Endothelial cell of umbilical vein (primary cell): ENCODE results near the gene PYCR2. TPM values are rescaled to one million over a fixed set of nuclear protein-coding genes. Genes with fewer than 3 reads are reported as not detected.

Source experiments
- BruUV-seq: library from RNA; stranded (reverse); fragments of 400-500 nt; replicated peaks from 2 replicates; lab custom pipeline; 2021; lab: Mats Ljungman, UMichigan
- CTCF ChIA-PET: fragments of 300-600, 350-600 bp; sonication (Branson Sonifier 250); formaldehyde crosslinking; loops from one replicate; lab custom pipeline; 2021; ENCODE audit warnings: antibody characterized with exemption, inconsistent platforms; lab: Charles Lee
- POLR2A ChIA-PET: fragments of 300-600, 350-600 bp; sonication (Branson Sonifier 250); formaldehyde crosslinking; loops from one replicate; lab custom pipeline; 2021; ENCODE audit warnings: antibody characterized with exemption, inconsistent platforms; lab: Charles Lee
- DNase-seq: peaks from one replicate; pipeline ENCODE4 v3.0.0-alpha.2; 2011; ENCODE audit warnings: low read depth, low spot score
- FAIRE-seq: peaks from 2 replicates; lab custom pipeline; 2011; peaks lifted over from hg19 to GRCh38; lab: Jason Lieb, UNC
- H2AFZ ChIP-seq: 2 replicates; pipeline ENCODE4 v1.6.0; 2012; ENCODE audit warnings: low read depth, low read length, control low read depth, inconsistent platforms
- H3K27ac ChIP-seq: 2 replicates; pipeline ENCODE4 v1.5.1; 2011; ENCODE audit warnings: low read depth, mild to moderate bottlenecking, control low read depth, low read length, moderate library complexity; ENCODE audit not compliant: insufficient read depth
- H3K27me3 ChIP-seq, 2 experiments: 2 replicates each; pipeline versions ENCODE4 v1.6.0 to v1.6.1; 2011; ENCODE audit warnings: low read length in 2 of 2, mixed read lengths in 1 of 2; ENCODE audit not compliant: control insufficient read depth in 2 of 2, insufficient read depth in 2 of 2
- H3K36me3 ChIP-seq, 2 experiments: 2 replicates in 1 of 2; 3 replicates in 1 of 2; pipeline ENCODE4 v1.5.1; 2011; ENCODE audit warnings: low read length in 2 of 2, mild to moderate bottlenecking in 1 of 2, moderate library complexity in 1 of 2; ENCODE audit not compliant: control insufficient read depth in 2 of 2, insufficient read depth in 2 of 2; ENCODE audit errors: extremely low read depth in 1 of 2
- H3K4me1 ChIP-seq: 3 replicates; pipeline ENCODE4 v1.5.1; 2011; ENCODE audit warnings: mild to moderate bottlenecking, low read length; ENCODE audit not compliant: control insufficient read depth, insufficient read depth; ENCODE audit errors: extremely low read depth
- H3K4me2 ChIP-seq: 2 replicates; pipeline ENCODE4 v1.6.1; 2011; ENCODE audit warnings: low read length, control low read depth, mixed read lengths; ENCODE audit not compliant: insufficient read depth
- H3K4me3 ChIP-seq, 3 experiments: fragments of 200-600 bp in 1 of 3; sonication (generic), shearing (Covaris generic) in 1 of 3; replicated peaks in 1 of 3; 2 replicates each; pipeline ENCODE4 v1.5.1; 2011 to 2016; ENCODE audit warnings: control low read depth in 3 of 3, low read length in 3 of 3, mild to moderate bottlenecking in 2 of 3, inconsistent platforms in 1 of 3, low read depth in 1 of 3, moderate library complexity in 1 of 3; ENCODE audit not compliant: insufficient read depth in 1 of 3
- H3K79me2 ChIP-seq: 2 replicates; pipeline ENCODE4 v1.6.0; 2012; ENCODE audit warnings: low read length, inconsistent platforms; ENCODE audit not compliant: control insufficient read depth, insufficient read depth
- H3K9ac ChIP-seq: replicated peaks from 2 replicates; pipeline ENCODE3; 2011; ENCODE audit warnings: low read length, control low read depth; ENCODE audit not compliant: insufficient read depth; ENCODE audit errors: extremely low read depth
- H3K9me1 ChIP-seq: replicated peaks from 3 replicates; pipeline ENCODE4 v1.6.0; 2011; ENCODE audit warnings: mild to moderate bottlenecking, low read length; ENCODE audit not compliant: control insufficient read depth, insufficient read depth; ENCODE audit errors: extremely low read depth
- H3K9me3 ChIP-seq: replicated peaks from 2 replicates; pipeline ENCODE4 v1.5.1; 2012; ENCODE audit warnings: low read length, inconsistent platforms; ENCODE audit not compliant: control insufficient read depth, insufficient read depth
- H4K20me1 ChIP-seq: replicated peaks from 2 replicates; pipeline ENCODE3; 2011; ENCODE audit warnings: mild to moderate bottlenecking, low read length; ENCODE audit not compliant: control insufficient read depth, insufficient read depth; ENCODE audit errors: extremely low read depth
- CTCF ChIP-seq, 2 donors: IDR thresholded peaks; 1 replicate in 1 of 2; 2 replicates in 1 of 2; pipeline ENCODE4 v1.5.1; 2011; ENCODE audit warnings: low read length in 2 of 2, mild to moderate bottlenecking in 2 of 2, moderate library complexity in 2 of 2, control low read depth in 1 of 2, inconsistent platforms in 1 of 2, low read depth in 1 of 2; ENCODE audit not compliant: insufficient read depth in 1 of 2; ENCODE audit errors: extremely low read depth in 1 of 2
- EZH2 ChIP-seq: IDR thresholded peaks from 2 replicates; pipeline ENCODE4 v1.6.1; 2012; ENCODE audit warnings: borderline replicate concordance, low read depth, mild to moderate bottlenecking, moderate library complexity, low read length, inconsistent platforms; ENCODE audit not compliant: severe bottlenecking
- FOS ChIP-seq: IDR thresholded peaks from 2 replicates; pipeline ENCODE4 v1.6.1; 2011; ENCODE audit warnings: mild to moderate bottlenecking, low read length, moderate library complexity, borderline replicate concordance; ENCODE audit not compliant: insufficient read depth
- GATA2 ChIP-seq: IDR thresholded peaks from 2 replicates; pipeline ENCODE4 v1.7.0; 2011; ENCODE audit warnings: low read depth, mild to moderate bottlenecking, moderate library complexity, mixed read lengths, low read length; ENCODE audit not compliant: insufficient read length, insufficient read depth
- JUN ChIP-seq: IDR thresholded peaks from 2 replicates; pipeline ENCODE4 v1.6.1; 2011; ENCODE audit warnings: borderline replicate concordance, low read depth; ENCODE audit not compliant: insufficient read length, insufficient read depth
- MAX ChIP-seq: IDR thresholded peaks from 2 replicates; pipeline ENCODE4 v1.6.1; 2011; ENCODE audit not compliant: insufficient read depth, insufficient read length
- MYC ChIP-seq: IDR thresholded peaks from one replicate; pipeline ENCODE4 v1.6.1; 2011; ENCODE audit warnings: mild to moderate bottlenecking, low read depth, low read length
- POLR2A ChIP-seq: IDR thresholded peaks from 2 replicates; pipeline ENCODE4 v1.6.1; 2012; ENCODE audit warnings: low read depth, mild to moderate bottlenecking, control low read depth, low read length
- POLR2AphosphoS5 ChIP-seq: IDR thresholded peaks from 2 replicates; pipeline ENCODE4 v1.6.1; 2012; ENCODE audit warnings: low read depth, mild to moderate bottlenecking, control low read depth, low read length, moderate library complexity; ENCODE audit not compliant: insufficient read depth
- dilution Hi-C: fragments of 300-500 bp; cut with MboI; formaldehyde crosslinking; loops from one replicate; pipeline ENCODE4 v1.15.0; 2019; ENCODE audit warnings: low sequenced_read_pairs; ENCODE audit not compliant: extremely low pct_ligation_motif_present
- intact Hi-C: fragments of 100-400 bp; cut with micrococcal nuclease; formaldehyde crosslinking; loops from one replicate; pipeline ENCODE4 v1.10.0; 2022
- polyA plus RNA-seq, 4 experiments: library from polyadenylated mRNA; depleted of rRNA in 3 of 4; stranded (reverse) in 3 of 4; unstranded in 1 of 4; fragments of >200 nt; gene quantifications; 2 replicates each; pipeline versions ENCODE4 v1.2.1 to v1.2.3, GENCODE V29; 2011 to 2012; ENCODE audit warnings: missing spikeins in 1 of 4
- total RNA-seq: library from RNA; stranded (reverse); gene quantifications from 2 replicates; pipeline ENCODE4 v1.2.3, GENCODE V29; 2021

The PYCR2 gene
- total and polyA plus RNA-seq, 2 donors (not counting 3 experiments of a cell fraction or from before 2014, with no cell fraction given), result 64.6 to 65.1 TPM

- dilution Hi-C loops, result no loop called here
- Histone ChIP-seq H3K9ac (no peak overlapping the region), H3K9me1 (no peaks in the 10 kb centered on the region), H3K79me2 (no peaks in the 10 kb centered on the region), H2AFZ (no peak overlapping the region), H3K4me1 (no peaks in the 10 kb centered on the region), H3K4me3 (no peak overlapping the region), H3K36me3 (no peaks in the 10 kb centered on the region), H3K9me3 (no peaks in the 10 kb centered on the region), H3K4me2 (no peak overlapping the region), H3K27ac (no peak overlapping the region), H3K27me3 (no peaks in the 10 kb centered on the region), H4K20me1 (no peaks in the 10 kb centered on the region)
- intact Hi-C loops, result no loop called here
- ChIA-PET POLR2A (no interaction called here), CTCF (no interaction called here)
- DNase-seq (no peak), FAIRE-seq (peak; percentile 48)
- no TSS peak for BruUV-seq
- TF ChIP-seq POLR2A (no peak), CTCF (IDR thresholded peaks at IDR 0.05; ENCODE audit: extremely low read depth in 1 of 2, insufficient read depth in 1 of 2, low read depth in 1 of 2, low read length in 2 of 2) (no peak), JUN (no peak), FOS (no peak), GATA2 (no peak), POLR2AphosphoS5 (no peak), EZH2 (no peak), MYC (no peak), MAX (no peak)
These were observed 10.7 kb upstream of the PYCR2 start for GRCh38 chr1:225934711-225935110.
